HG03342 (cell line): ENCODE data around the gene RHBDL1.
"Not testable (repeated sequence)": the region's sequence is repeated elsewhere in the genome, so short reads cannot be mapped to it uniquely, and the experiment has no call there.

ENCODE experiments used
- ATAC-seq: cut with Tn5 transposase; IDR thresholded peaks from one replicate; pipeline ENCODE4 v1.9.1; 2021; ENCODE audit warnings: mild to moderate bottlenecking, moderate library complexity; ENCODE audit not compliant: unreplicated experiment

Gene RHBDL1

GRCh38 chr16:704047-704446 lies 28.6 kb downstream of the RHBDL1 start:
- no peak for ATAC-seq

GRCh38 chr16:704552-705380 lies 29.3 kb downstream of the RHBDL1 start:
- ATAC-seq = no peak

GRCh38 chr16:705431-706188 lies 30.1 kb downstream of the RHBDL1 start, which contains the start of gene FBXL16:
FBXL16 (minus strand) TSS chr16:705801; CDS start chr16:697405, 8,396 bp downstream.
- no peak for ATAC-seq

DNA sequence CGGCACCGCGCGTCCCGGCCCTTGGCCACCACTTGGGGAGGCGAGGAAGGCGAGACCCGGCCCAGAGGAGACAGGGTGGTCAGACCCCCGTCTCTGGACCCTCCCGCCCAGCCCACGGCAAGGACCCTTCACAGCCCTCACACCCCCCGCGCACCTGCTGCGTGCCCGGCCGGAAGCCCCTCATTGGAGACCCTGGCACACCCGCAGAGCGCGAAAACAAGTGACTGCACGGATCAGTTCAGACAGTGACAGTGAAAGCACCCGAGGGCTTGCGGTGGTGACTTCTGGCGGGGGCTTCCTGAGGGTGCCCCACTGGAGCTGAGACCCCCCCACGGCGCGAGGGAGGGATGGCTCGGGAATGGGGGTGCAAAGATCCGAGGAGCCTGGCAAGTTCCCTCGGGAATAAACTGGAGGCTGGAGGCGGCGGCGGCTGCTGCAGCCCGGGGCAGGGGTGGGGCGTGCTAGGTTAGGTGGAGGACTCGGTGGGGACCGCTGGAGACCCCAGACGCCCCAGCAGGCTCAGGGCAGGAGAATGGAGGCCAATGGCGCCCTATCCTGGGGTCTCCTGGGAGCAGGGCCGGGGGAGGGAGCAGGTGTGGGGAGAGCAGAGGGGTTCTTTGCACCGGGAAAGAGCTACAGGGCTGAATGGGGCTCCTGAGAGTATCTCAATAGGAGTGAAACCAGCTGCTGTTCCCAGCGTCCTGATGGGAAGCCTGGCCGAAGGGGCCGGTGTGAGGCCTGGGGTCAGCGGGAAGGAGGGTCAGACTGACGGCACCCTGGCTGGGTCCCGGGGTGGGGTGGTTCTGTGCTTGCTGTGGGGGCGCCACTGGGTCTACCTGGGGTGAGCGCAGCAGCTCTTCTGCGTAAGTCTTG lies 31.0 kb downstream of the RHBDL1 start:
- ATAC-seq = no peak

- no peak for ATAC-seq
Measured at GRCh38 chr16:707062-707538, 31.6 kb downstream of the RHBDL1 start.

GRCh38 chr16:708019-708418 lies 32.5 kb downstream of the RHBDL1 start:
- ATAC-seq = no peak

- no peak for ATAC-seq
Measured at GRCh38 chr16:708959-709358, 33.5 kb downstream of the RHBDL1 start.

DNA sequence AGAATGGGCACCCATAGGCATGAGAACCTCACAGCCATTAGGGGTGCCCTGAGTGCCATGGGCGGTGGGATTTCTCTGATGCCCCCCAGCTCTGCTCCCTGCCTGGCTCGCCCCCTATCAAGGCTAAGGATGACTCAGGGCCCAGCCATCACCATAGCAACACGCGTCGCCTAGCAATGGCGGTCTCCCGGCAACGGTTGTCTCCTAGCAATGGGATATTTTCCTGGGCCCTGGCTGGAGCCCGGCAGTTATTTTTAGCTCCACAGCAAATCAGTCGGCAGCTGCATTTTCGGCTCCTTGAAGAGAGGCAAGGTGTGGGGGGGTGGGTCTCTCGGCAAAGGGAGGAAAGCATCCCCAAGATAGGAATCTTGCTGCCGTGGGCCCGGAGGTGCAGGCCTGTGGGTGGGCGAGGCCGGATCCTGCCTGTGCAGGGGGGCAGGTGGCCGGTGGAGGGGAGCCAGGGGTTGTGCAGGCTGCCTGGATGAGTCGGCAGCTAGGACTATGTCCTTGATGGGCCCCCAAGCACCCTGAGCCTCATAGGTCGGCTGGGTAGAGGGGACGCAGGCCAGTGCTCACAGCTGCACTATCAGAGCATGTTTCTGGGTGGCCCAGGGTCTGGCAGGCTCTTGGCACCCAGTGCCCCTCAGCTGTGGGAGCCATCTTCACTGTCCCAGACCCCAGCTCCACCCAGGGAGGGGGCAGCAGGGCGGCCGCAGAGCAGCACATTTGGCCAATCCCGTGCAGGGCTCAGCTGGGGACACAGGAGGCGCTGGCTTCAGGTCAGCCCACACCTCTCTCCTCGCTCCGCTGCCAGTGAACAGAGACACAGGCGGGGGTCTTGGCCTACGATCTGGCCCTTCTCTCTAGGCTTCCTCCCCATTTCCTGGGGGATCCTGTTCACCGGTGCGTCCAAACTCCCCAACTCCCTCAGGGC lies 34.4 kb downstream of the RHBDL1 start:
- no peak for ATAC-seq

DNA sequence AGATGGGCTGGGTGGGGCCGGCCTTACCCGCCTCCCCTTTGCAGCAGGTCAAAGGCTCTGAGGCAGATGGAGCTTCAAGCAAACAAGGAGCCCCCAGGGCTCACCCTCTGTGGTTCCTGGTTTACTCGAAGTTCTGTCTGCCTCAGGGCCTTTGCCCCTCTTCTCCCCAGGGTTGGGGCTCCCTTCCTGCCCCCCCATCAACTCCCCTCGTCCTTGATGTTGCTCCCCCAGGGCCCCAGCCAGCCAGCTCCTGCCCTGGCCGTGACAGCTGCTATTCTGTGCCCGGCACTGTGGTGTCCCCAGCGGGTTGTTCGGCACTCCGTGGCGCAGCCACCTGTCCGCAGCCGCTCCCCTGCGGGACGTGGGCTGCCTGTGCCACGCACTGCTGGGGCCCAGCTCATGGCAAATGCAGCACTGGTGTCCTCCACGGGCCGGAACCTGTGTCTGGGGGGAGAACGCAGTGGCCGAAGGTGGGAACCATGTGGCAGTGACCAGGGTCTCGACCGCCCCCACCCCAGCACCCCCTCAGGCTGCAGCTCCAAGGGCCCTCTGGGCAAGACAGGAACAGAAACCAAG lies 35.1 kb downstream of the RHBDL1 start:
- no peak for ATAC-seq

DNA sequence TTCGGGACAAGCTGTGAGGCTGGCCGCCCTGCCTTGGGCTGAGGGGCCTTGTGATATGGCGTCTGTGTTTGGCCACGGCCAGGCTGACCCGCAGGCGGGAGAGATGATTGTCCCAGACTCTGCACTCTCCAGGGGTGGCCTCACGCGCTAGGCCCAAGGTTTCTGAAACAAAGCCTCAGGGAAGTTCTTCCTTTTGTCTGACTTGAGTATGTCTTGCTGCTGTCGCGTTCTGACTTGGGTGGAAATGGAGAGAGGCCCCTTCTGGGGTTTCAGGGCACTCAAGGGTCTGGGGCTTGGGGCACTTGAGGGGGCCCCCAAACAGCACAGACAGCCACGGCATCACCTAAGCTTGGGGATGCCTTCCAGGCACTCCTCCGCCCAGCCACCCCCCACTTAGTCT lies 35.6 kb downstream of the RHBDL1 start:
- ATAC-seq = no peak

GRCh38 chr16:711548-712320 lies 36.3 kb downstream of the RHBDL1 start:
- ATAC-seq = no peak

DNA sequence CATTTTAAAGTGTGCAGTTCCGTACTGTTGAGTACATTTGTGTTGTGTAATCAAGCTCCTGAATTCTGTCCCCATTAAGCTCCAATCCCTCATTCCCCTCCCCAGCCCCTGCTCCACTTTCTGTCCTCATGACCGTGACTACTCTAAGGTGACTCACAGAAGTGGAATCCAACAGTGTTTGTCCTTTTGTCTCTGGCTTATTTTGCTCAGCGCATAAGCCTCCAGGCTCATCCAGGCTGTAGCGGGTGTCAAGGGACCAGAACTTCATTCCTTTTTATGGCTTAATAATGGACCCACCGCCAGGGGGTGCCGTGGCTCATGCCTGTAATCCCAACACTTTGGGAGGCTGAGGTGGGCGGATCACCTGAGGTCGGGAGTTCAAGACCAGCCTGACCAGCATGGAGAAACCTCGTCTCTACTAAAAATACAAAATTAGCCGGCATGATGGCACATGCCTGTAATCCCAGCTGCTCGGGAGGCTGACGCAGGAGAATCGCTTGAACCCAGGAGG lies 37.3 kb downstream of the RHBDL1 start:
- ATAC-seq = not testable (repeated sequence)

- no peak for ATAC-seq
Measured at GRCh38 chr16:714079-714478, 38.6 kb downstream of the RHBDL1 start.

- peak; percentile 66 for ATAC-seq
Measured at GRCh38 chr16:714558-715476, 39.3 kb downstream of the RHBDL1 start, which contains the start of gene METRN. METRN (plus strand) TSS chr16:715118; CDS start chr16:715290, 172 bp downstream.

DNA sequence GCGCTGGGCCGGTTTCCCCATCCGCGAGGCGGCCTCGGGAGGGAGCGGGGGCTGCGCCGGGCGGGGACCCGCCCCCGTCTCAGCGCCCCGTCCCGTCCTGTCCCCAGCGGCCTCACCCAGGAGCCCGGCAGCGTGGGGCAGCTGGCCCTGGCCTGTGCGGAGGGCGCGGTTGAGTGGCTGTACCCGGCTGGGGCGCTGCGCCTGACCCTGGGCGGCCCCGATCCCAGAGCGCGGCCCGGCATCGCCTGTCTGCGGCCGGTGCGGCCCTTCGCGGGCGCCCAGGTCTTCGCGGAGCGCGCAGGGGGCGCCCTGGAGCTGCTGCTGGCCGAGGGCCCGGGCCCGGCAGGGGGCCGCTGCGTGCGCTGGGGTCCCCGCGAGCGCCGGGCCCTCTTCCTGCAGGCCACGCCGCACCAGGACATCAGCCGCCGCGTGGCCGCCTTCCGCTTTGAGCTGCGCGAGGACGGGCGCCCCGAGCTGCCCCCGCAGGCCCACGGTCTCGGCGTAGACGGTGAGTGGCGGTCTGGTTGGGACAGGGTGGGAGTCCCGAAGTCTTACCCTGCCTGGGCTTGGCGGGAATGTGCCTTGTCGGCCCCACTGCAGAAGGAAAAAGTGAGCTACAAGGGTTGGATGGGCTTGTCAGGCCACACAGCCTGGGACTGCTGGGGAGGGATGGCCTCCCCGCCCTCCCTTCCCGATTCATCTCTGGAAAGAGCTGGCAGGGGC lies 40.2 kb downstream of the RHBDL1 start:
- ATAC-seq = no peak

- ATAC-seq = no peak
Measured at GRCh38 chr16:716200-716568, 40.7 kb downstream of the RHBDL1 start.
